Thyroid gland (tissue), 4 donors: Measurements from ENCODE around the gene TRMT10C.
"Not testable (repeated sequence)": the region's sequence is repeated elsewhere in the genome, so short reads cannot be mapped to it uniquely, and the experiment has no call there.

Experiments
- POLR2A ChIP-seq, 2 donors: fragments of 450-650 bp; IDR thresholded peaks; one replicate each; pipeline ENCODE4 v1.6.1; 2017; ENCODE audit warnings: antibody characterized with exemption in 2 of 2, mild to moderate bottlenecking in 2 of 2, moderate library complexity in 1 of 2
- TF ChIP-seq, protein P1 (sequence below), 6 experiments: fragments of 200-600 bp in 3 of 6; fragments of 450-650 bp in 3 of 6; sonication (generic) in 3 of 6; IDR thresholded peaks; one replicate each; pipeline ENCODE4 v1.5.1; 2016 to 2019; ENCODE audit warnings: antibody characterized with exemption in 6 of 6, mild to moderate bottlenecking in 2 of 6, inconsistent platforms in 1 of 6, moderate library complexity in 1 of 6

GRCh38 chr3:101553381-101553780, 8.3 kb upstream of the TRMT10C start:
- TF ChIP-seq, protein P1, sequence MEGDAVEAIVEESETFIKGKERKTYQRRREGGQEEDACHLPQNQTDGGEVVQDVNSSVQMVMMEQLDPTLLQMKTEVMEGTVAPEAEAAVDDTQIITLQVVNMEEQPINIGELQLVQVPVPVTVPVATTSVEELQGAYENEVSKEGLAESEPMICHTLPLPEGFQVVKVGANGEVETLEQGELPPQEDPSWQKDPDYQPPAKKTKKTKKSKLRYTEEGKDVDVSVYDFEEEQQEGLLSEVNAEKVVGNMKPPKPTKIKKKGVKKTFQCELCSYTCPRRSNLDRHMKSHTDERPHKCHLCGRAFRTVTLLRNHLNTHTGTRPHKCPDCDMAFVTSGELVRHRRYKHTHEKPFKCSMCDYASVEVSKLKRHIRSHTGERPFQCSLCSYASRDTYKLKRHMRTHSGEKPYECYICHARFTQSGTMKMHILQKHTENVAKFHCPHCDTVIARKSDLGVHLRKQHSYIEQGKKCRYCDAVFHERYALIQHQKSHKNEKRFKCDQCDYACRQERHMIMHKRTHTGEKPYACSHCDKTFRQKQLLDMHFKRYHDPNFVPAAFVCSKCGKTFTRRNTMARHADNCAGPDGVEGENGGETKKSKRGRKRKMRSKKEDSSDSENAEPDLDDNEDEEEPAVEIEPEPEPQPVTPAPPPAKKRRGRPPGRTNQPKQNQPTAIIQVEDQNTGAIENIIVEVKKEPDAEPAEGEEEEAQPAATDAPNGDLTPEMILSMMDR (IDR thresholded peaks at IDR 0.05): not testable (repeated sequence)
- not testable (repeated sequence) for TF ChIP-seq POLR2A (IDR thresholded peaks at IDR 0.05)
